ENCODE results near the gene MOV10L1. TPM values are rescaled to one million over a fixed set of nuclear protein-coding genes. Genes with fewer than 3 reads are reported as not detected.

The MOV10L1 gene
- total and polyA plus RNA-seq, 4 donors: 0.27 to 11.9 (median 0.43) TPM

DNA sequence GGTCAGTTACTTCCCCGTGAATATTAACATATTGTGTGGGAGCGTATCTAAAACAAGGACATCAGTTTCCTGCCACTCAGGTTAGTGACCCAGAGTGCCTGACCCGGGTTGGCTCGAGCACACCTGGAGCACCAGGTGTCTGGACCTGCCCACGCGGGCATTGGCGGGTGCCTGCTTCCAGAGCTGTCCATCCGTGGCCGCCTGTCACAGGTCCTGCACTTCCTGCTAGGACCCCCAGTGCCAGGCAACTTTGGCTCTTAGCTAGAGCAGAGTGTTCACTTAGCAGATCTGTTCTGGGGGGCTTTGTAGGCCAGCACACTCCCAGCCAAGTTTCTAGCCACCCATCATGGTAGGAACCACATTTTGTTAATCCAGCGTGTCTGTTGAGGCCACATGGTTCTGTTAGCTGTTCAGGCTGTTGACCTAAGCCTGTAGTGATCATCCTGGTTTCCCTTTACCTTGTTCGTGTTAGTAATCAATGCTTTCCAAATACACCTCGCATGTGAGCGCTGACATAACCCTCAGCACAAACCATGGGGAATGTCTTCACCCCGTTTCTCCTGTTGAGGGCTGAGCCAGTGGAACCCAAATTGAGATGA, 29.5 kb downstream of the MOV10L1 start:
- Histone ChIP-seq H3K4me1 (ENCODE audit: control insufficient read depth in 5 of 5, insufficient read depth in 5 of 5, low read length in 5 of 5) (peaks cover 0 to 41% (median 15%) of the 10 kb centered on the region in 5 donors), H3K27me3 (ENCODE audit: control insufficient read depth in 3 of 3, insufficient read depth in 3 of 3, low read length in 2 of 3) (no peaks in the 10 kb centered on the region), H3K9me3 (ENCODE audit: control insufficient read depth in 4 of 4, insufficient read depth in 3 of 4, low read length in 3 of 4) (peaks cover 0 to 6% (median 0%) of the 10 kb centered on the region in 4 donors), H3K9ac (ENCODE audit: insufficient read depth in 1 of 2, low read length in 2 of 2) (no peak overlapping the region), H3K36me3 (ENCODE audit: control insufficient read depth in 4 of 4, insufficient read depth in 4 of 4, low read length in 4 of 4) (no peaks in the 10 kb centered on the region), H3K27ac (ENCODE audit: low read depth in 1 of 2, low read length in 1 of 2) (peak overlapping the region in 1 of 2 donors; percentile 37), H3K4me3 (no peak overlapping the region)
- ATAC-seq (ENCODE audit: insufficient read depth, low FRiP score) (no peak), DNase-seq (no peak)
- 84 to 89% methylated on average over 14 of the region's 14 CpGs for WGBS, 2 donors
- TF ChIP-seq CTCF (IDR thresholded peaks at IDR 0.05; ENCODE audit: control extremely low read depth, extremely low read depth): no peak

DNA sequence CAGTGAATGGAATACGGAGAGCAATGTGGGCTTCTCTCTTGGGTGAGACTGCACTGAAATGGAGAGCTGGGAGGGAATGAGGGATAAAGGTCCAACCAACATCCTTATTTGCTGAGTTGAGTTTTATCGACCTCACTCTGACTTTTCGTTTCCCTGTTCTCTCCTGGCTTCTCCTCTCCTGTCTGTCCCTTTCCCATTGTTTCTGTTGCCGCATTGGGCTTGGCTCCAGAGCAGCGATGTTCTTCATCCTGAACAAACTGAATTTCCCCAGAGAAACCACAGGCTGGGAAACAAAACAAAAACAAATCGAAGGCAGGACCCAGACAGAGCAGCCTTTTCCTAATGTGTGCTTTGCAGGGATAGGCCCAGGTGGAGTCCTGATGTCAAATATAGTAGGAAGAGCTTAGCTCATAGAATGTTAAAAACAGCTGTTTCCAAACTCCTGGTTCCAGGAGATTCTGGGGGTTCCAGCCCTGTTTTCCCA, 30.0 kb downstream of the MOV10L1 start:
- 63 to 70% methylated on average over 6 of the region's 6 CpGs for WGBS, 2 donors
- Histone ChIP-seq H3K9ac (ENCODE audit: insufficient read depth in 1 of 2, low read length in 2 of 2) (no peak overlapping the region), H3K36me3 (ENCODE audit: control insufficient read depth in 4 of 4, insufficient read depth in 4 of 4, low read length in 4 of 4) (no peaks in the 10 kb centered on the region), H3K4me1 (ENCODE audit: control insufficient read depth in 5 of 5, insufficient read depth in 5 of 5, low read length in 5 of 5) (peaks cover 0 to 36% (median 14%) of the 10 kb centered on the region in 5 donors), H3K9me3 (ENCODE audit: control insufficient read depth in 4 of 4, insufficient read depth in 3 of 4, low read length in 3 of 4) (peaks cover 0 to 6% (median 0%) of the 10 kb centered on the region in 4 donors), H3K4me3 (no peak overlapping the region), H3K27ac (ENCODE audit: low read depth in 1 of 2, low read length in 1 of 2) (no peak overlapping the region), H3K27me3 (ENCODE audit: control insufficient read depth in 3 of 3, insufficient read depth in 3 of 3, low read length in 2 of 3) (no peaks in the 10 kb centered on the region)
- DNase-seq (peak in 1 of 3 donors; percentile 35), ATAC-seq (ENCODE audit: insufficient read depth, low FRiP score) (no peak)
- TF ChIP-seq CTCF (IDR thresholded peaks at IDR 0.05; ENCODE audit: control extremely low read depth, extremely low read depth): no peak

- TF ChIP-seq CTCF (IDR thresholded peaks at IDR 0.05; ENCODE audit: control extremely low read depth, extremely low read depth): no peak
- no peak overlapping the region for H3K9ac ChIP-seq (ENCODE audit: insufficient read depth in 1 of 2, low read length in 2 of 2)
- no peak overlapping the region for H3K4me3 ChIP-seq
- no peak overlapping the region for H3K27ac ChIP-seq (ENCODE audit: low read depth in 1 of 2, low read length in 1 of 2)
- WGBS, 2 donors: 86 to 88% methylated on average over 11 of the region's 11 CpGs
- DNase-seq (no peak), ATAC-seq (ENCODE audit: insufficient read depth, low FRiP score) (no peak)
- H3K4me1 ChIP-seq (ENCODE audit: control insufficient read depth in 5 of 5, insufficient read depth in 5 of 5, low read length in 5 of 5): peaks cover 0 to 24% (median 11%) of the 10 kb centered on the region in 5 donors
- H3K27me3 ChIP-seq (ENCODE audit: control insufficient read depth in 3 of 3, insufficient read depth in 3 of 3, low read length in 2 of 3): no peaks in the 10 kb centered on the region
- no peaks in the 10 kb centered on the region for H3K36me3 ChIP-seq (ENCODE audit: control insufficient read depth in 4 of 4, insufficient read depth in 4 of 4, low read length in 4 of 4)
- peaks cover 0 to 6% (median 0%) of the 10 kb centered on the region in 4 donors for H3K9me3 ChIP-seq (ENCODE audit: control insufficient read depth in 4 of 4, insufficient read depth in 3 of 4, low read length in 3 of 4)
Observed at GRCh38 chr22:50121202-50121740, 31.5 kb downstream of the MOV10L1 start.
